HG03565 (cell line): Measurements from ENCODE around the gene PLAAT5.
"Not testable (repeated sequence)": the region's sequence is repeated elsewhere in the genome, so short reads cannot be mapped to it uniquely, and the experiment has no call there.

Experiments used
- ATAC-seq: cut with Tn5 transposase; IDR thresholded peaks from one replicate; pipeline ENCODE4 v1.9.1; 2021; ENCODE audit warnings: mild to moderate bottlenecking, moderate library complexity; ENCODE audit not compliant: unreplicated experiment

Gene PLAAT5

GRCh38 chr11:63488789-63489188 lies 2.2 kb downstream of the PLAAT5 start:
- no peak for ATAC-seq

- no peak for ATAC-seq
These were observed 5.2 kb downstream of the PLAAT5 start for GRCh38 chr11:63485777-63486176.

GRCh38 chr11:63480039-63480438 lies 10.9 kb downstream of the PLAAT5 start:
- no peak for ATAC-seq

- ATAC-seq: no peak
These were observed 12.1 kb downstream of the PLAAT5 start for GRCh38 chr11:63478896-63479295.

GRCh38 chr11:63476618-63477017 lies 14.3 kb downstream of the PLAAT5 start:
- no peak for ATAC-seq

GRCh38 chr11:63472372-63472771 lies 18.6 kb downstream of the PLAAT5 start:
- no peak for ATAC-seq

- ATAC-seq: no peak
These were observed 20.7 kb downstream of the PLAAT5 start for GRCh38 chr11:63470311-63470710.

GRCh38 chr11:63462137-63462536 lies 28.8 kb downstream of the PLAAT5 start:
- ATAC-seq: no peak

GRCh38 chr11:63459586-63459985 lies 31.4 kb downstream of the PLAAT5 start:
- ATAC-seq: no peak

GRCh38 chr11:63448646-63449045 lies 42.3 kb downstream of the PLAAT5 start:
- no peak for ATAC-seq

- no peak for ATAC-seq
These were observed 45.2 kb downstream of the PLAAT5 start for GRCh38 chr11:63445720-63446119.

- ATAC-seq: no peak
These were observed 45.8 kb downstream of the PLAAT5 start for GRCh38 chr11:63445118-63445517.

GRCh38 chr11:63444160-63444559 lies 46.8 kb downstream of the PLAAT5 start:
- no peak for ATAC-seq

GRCh38 chr11:63443714-63444113 lies 47.3 kb downstream of the PLAAT5 start:
- no peak for ATAC-seq

- not testable (repeated sequence) for ATAC-seq
These were observed 55.1 kb downstream of the PLAAT5 start for GRCh38 chr11:63435831-63436230.

- not testable (repeated sequence) for ATAC-seq
These were observed 55.6 kb downstream of the PLAAT5 start for GRCh38 chr11:63435351-63435750.

GRCh38 chr11:63430731-63431130 lies 60.2 kb downstream of the PLAAT5 start:
- ATAC-seq: not testable (repeated sequence)

GRCh38 chr11:63427971-63428508 lies 62.9 kb downstream of the PLAAT5 start:
- no peak for ATAC-seq

GRCh38 chr11:63417174-63417852 lies 73.7 kb downstream of the PLAAT5 start:
- ATAC-seq: no peak
